MG63 (cell line): ENCODE results near the gene SUV39H1. TPM values are rescaled to one million over a fixed set of nuclear protein-coding genes. Genes with fewer than 3 reads are reported as not detected.

Source experiments
- DNase-seq: peaks from one replicate; pipeline ENCODE4 v3.0.0-alpha.2; 2020
- H3K27me3 ChIP-seq: fragments of 250-450 bp; sonication (Bioruptor Pico); 2 replicates; pipeline ENCODE4 v1.5.1; 2020; ENCODE audit warnings: mild to moderate bottlenecking, moderate library complexity
- H3K36me3 ChIP-seq: fragments of 250-450 bp; sonication (Bioruptor Pico); 2 replicates; pipeline ENCODE4 v1.5.1; 2020; ENCODE audit warnings: mild to moderate bottlenecking, moderate library complexity
- H3K4me3 ChIP-seq: fragments of 250-450 bp; sonication (Bioruptor Pico); 2 replicates; pipeline ENCODE4 v1.5.1; 2020; ENCODE audit warnings: mild to moderate bottlenecking, moderate library complexity
- H3K9me3 ChIP-seq: fragments of 250-450 bp; sonication (Bioruptor Pico); 2 replicates; pipeline ENCODE4 v1.5.1; 2020; ENCODE audit warnings: mild to moderate bottlenecking, moderate library complexity
- total RNA-seq: library from RNA; depleted of rRNA; stranded (reverse); fragments of >200 nt; shearing (Covaris generic); gene quantifications from 2 replicates; pipeline ENCODE4 v1.2.3, GENCODE V29; 2014; ENCODE audit warnings: low replicate concordance; rRNA removed

Gene SUV39H1
- total RNA-seq, 1 experiment from 2014 or later: 13.3 TPM

GRCh38 chrX:48736303-48736702 lies 39.8 kb downstream of the SUV39H1 start:
- Histone ChIP-seq H3K36me3 (no peaks in the 10 kb centered on the region), H3K27me3 (no peaks in the 10 kb centered on the region), H3K9me3 (no peaks in the 10 kb centered on the region), H3K4me3 (peak overlapping the region; percentile 84)
- DNase-seq: no peak

- H3K9me3 ChIP-seq: no peaks in the 10 kb centered on the region
- DNase-seq: no peak
- peak overlapping the region; percentile 84 for H3K4me3 ChIP-seq
- no peaks in the 10 kb centered on the region for H3K27me3 ChIP-seq
- no peaks in the 10 kb centered on the region for H3K36me3 ChIP-seq
Measured at GRCh38 chrX:48736878-48737212, 40.3 kb downstream of the SUV39H1 start.

GRCh38 chrX:48737213-48737938 lies 40.8 kb downstream of the SUV39H1 start:
- peak; percentile 92 for DNase-seq
- Histone ChIP-seq H3K4me3 (peak overlapping the region; percentile 84), H3K27me3 (no peaks in the 10 kb centered on the region), H3K36me3 (no peaks in the 10 kb centered on the region), H3K9me3 (no peaks in the 10 kb centered on the region)

- no peaks in the 10 kb centered on the region for H3K9me3 ChIP-seq
- H3K36me3 ChIP-seq: no peaks in the 10 kb centered on the region
- DNase-seq: no peak
- H3K27me3 ChIP-seq: no peaks in the 10 kb centered on the region
- H3K4me3 ChIP-seq: peak overlapping the region; percentile 84
Measured at GRCh38 chrX:48737940-48738339, 41.4 kb downstream of the SUV39H1 start.

- no peaks in the 10 kb centered on the region for H3K36me3 ChIP-seq
- peak; percentile 52 for DNase-seq
- no peaks in the 10 kb centered on the region for H3K9me3 ChIP-seq
- H3K4me3 ChIP-seq: peak overlapping the region; percentile 36
- no peaks in the 10 kb centered on the region for H3K27me3 ChIP-seq
Measured at GRCh38 chrX:48741834-48742233, 45.3 kb downstream of the SUV39H1 start.

- no peaks in the 10 kb centered on the region for H3K9me3 ChIP-seq
- no peak for DNase-seq
- no peaks in the 10 kb centered on the region for H3K27me3 ChIP-seq
- no peak overlapping the region for H3K4me3 ChIP-seq
- no peaks in the 10 kb centered on the region for H3K36me3 ChIP-seq
Measured at GRCh38 chrX:48745222-48745621, 48.7 kb downstream of the SUV39H1 start.

- no peak for DNase-seq
- Histone ChIP-seq H3K9me3 (no peaks in the 10 kb centered on the region), H3K4me3 (no peak overlapping the region), H3K27me3 (no peaks in the 10 kb centered on the region), H3K36me3 (no peaks in the 10 kb centered on the region)
Measured at GRCh38 chrX:48747415-48748016, 51.0 kb downstream of the SUV39H1 start.

GRCh38 chrX:48749182-48749581 lies 52.6 kb downstream of the SUV39H1 start:
- Histone ChIP-seq H3K36me3 (no peaks in the 10 kb centered on the region), H3K27me3 (no peaks in the 10 kb centered on the region), H3K9me3 (no peaks in the 10 kb centered on the region), H3K4me3 (no peak overlapping the region)
- DNase-seq: no peak

- DNase-seq: no peak
- Histone ChIP-seq H3K27me3 (no peaks in the 10 kb centered on the region), H3K36me3 (no peaks in the 10 kb centered on the region), H3K4me3 (no peak overlapping the region), H3K9me3 (no peaks in the 10 kb centered on the region)
Measured at GRCh38 chrX:48751343-48751742, 54.8 kb downstream of the SUV39H1 start.

GRCh38 chrX:48752498-48752897 lies 56.0 kb downstream of the SUV39H1 start:
- Histone ChIP-seq H3K36me3 (no peaks in the 10 kb centered on the region), H3K27me3 (no peaks in the 10 kb centered on the region), H3K4me3 (no peak overlapping the region), H3K9me3 (no peaks in the 10 kb centered on the region)
- no peak for DNase-seq

GRCh38 chrX:48753708-48754228 lies 57.2 kb downstream of the SUV39H1 start:
- H3K27me3 ChIP-seq: no peaks in the 10 kb centered on the region
- no peaks in the 10 kb centered on the region for H3K36me3 ChIP-seq
- H3K9me3 ChIP-seq: no peaks in the 10 kb centered on the region
- no peak for DNase-seq
- H3K4me3 ChIP-seq: no peak overlapping the region

GRCh38 chrX:48754238-48754637 lies 57.7 kb downstream of the SUV39H1 start:
- no peak for DNase-seq
- Histone ChIP-seq H3K36me3 (no peaks in the 10 kb centered on the region), H3K9me3 (no peaks in the 10 kb centered on the region), H3K27me3 (no peaks in the 10 kb centered on the region), H3K4me3 (no peak overlapping the region)

Other genes starting within 250 kb of the SUV39H1 start
- 0.79 and 2.0 TPM in 2 replicates for gene SLC38A5, start 226.5 kb upstream of the SUV39H1 start, total RNA-seq
- 55.3 and 76.6 TPM in 2 replicates for gene FTSJ1, start 220.5 kb upstream of the SUV39H1 start, total RNA-seq
- 1.6 and 11.2 TPM in 2 replicates for gene PORCN, start 187.7 kb upstream of the SUV39H1 start, total RNA-seq
- 15.9 and 32.9 TPM in 2 replicates for gene EBP, start 174.9 kb upstream of the SUV39H1 start, total RNA-seq
- 2.7 and 9.3 TPM in 2 replicates for gene TBC1D25, start 157.0 kb upstream of the SUV39H1 start, total RNA-seq
- gene RBM3, start 122.2 kb upstream of the SUV39H1 start, total RNA-seq: 291 and 416 TPM in 2 replicates
- 84.9 and 95.8 TPM in 2 replicates for gene WDR13, start 99.2 kb upstream of the SUV39H1 start, total RNA-seq
- 0.79 TPM in 1 of 2 replicates, not detected in the other for gene WAS, start 12.9 kb upstream of the SUV39H1 start, total RNA-seq
- not detected in 2 replicates for gene GLOD5, start 65.0 kb downstream of the SUV39H1 start, total RNA-seq
- not detected in 2 replicates for gene GATA1, start 89.9 kb downstream of the SUV39H1 start, total RNA-seq
- gene HDAC6, start 105.3 kb downstream of the SUV39H1 start, total RNA-seq: 16.1 and 46.1 TPM in 2 replicates
- gene ERAS, start 129.8 kb downstream of the SUV39H1 start, total RNA-seq: not detected in 2 replicates
- 0.72 and 6.1 TPM in 2 replicates for gene PCSK1N, start 138.9 kb downstream of the SUV39H1 start, total RNA-seq
- 74.1 and 76.5 TPM in 2 replicates for gene TIMM17B, start 201.0 kb downstream of the SUV39H1 start, total RNA-seq
- 117 and 168 TPM in 2 replicates for gene PQBP1, start 201.2 kb downstream of the SUV39H1 start, total RNA-seq
- gene SLC35A2, start 214.9 kb downstream of the SUV39H1 start, total RNA-seq: 16.6 and 25.9 TPM in 2 replicates
- gene PIM2, start 222.3 kb downstream of the SUV39H1 start, total RNA-seq: 1.6 and 1.9 TPM in 2 replicates